HCT116 (cell line): ENCODE data around the gene CCNL2. TPM values are rescaled to one million over a fixed set of nuclear protein-coding genes. Genes with fewer than 3 reads are reported as not detected.

Experiments
- ATAC-seq: fragments of 200-7000 bp; cut with Tn5 transposase; 2 replicates; pipeline ENCODE4 v1.9.1; 2020; ENCODE audit warnings: mild to moderate bottlenecking, moderate library complexity
- BruUV-seq: library from RNA; stranded (reverse); fragments of 400-500 nt; replicated peaks from 2 replicates; lab custom pipeline; 2021; lab: Mats Ljungman, UMichigan
- CTCF ChIA-PET: fragments of 300-600 bp; sonication (Branson Sonifier 250); formaldehyde crosslinking; loops from one replicate; lab custom pipeline; 2021; ENCODE audit warnings: antibody characterized with exemption; lab: Charles Lee
- POLR2A ChIA-PET: fragments of 300-600, 350-600 bp; sonication (Branson Sonifier 250); formaldehyde crosslinking; loops from one replicate; lab custom pipeline; 2021; ENCODE audit warnings: antibody characterized with exemption; lab: Charles Lee
- RAD21 ChIA-PET, 2 experiments: fragments of 300-600 bp; sonication (Branson Sonifier 250); formaldehyde crosslinking; loops; one replicate each; lab custom pipeline; 2023; ENCODE audit warnings: low total read pairs in 2 of 2; ENCODE audit not compliant: uncharacterized antibody in 2 of 2, unreplicated experiment in 2 of 2, low non-redundant PET in 1 of 2; lab: Charles Lee
- DNase-seq: peaks from one replicate; pipeline ENCODE4 v3.0.0-alpha.2; 2010; ENCODE audit warnings: low read depth, low spot score
- H2AFZ ChIP-seq: fragments of 200-600 bp; shearing (Covaris generic), sonication (generic); 2 replicates; pipeline ENCODE4 v1.6.1; 2017; ENCODE audit warnings: low read depth, mixed run types, mixed read lengths, antibody characterized with exemption, low read length; ENCODE audit not compliant: poor library complexity, severe bottlenecking
- H3K27ac ChIP-seq: 2 replicates; pipeline ENCODE4 v1.5.1; 2012; ENCODE audit warnings: low read depth, low read length
- H3K27me3 ChIP-seq: fragments of 200-600 bp; sonication (generic); 2 replicates; pipeline ENCODE4 v1.6.1; 2016; ENCODE audit warnings: mixed run types, low read length, mixed read lengths; ENCODE audit not compliant: insufficient read depth
- H3K36me3 ChIP-seq, 2 experiments: fragments of 200-500 bp in 1 of 2; fragments of 200-600 bp in 1 of 2; sonication (Bioruptor generic) in 1 of 2; sonication (generic) in 1 of 2; 2 replicates each; pipeline versions ENCODE4 v1.5.1 to v1.6.1; 2014 to 2016; ENCODE audit warnings: low read length in 2 of 2, inconsistent platforms in 1 of 2, mixed read lengths in 1 of 2, mixed run types in 1 of 2; ENCODE audit not compliant: insufficient read depth in 2 of 2, control insufficient read depth in 1 of 2
- H3K4me1 ChIP-seq, 2 experiments: fragments of 200-600 bp in 1 of 2; sonication (generic) in 1 of 2; 2 replicates each; pipeline versions ENCODE4 v1.5.1 to v1.6.1; 2012 to 2017; ENCODE audit warnings: low read length in 2 of 2, inconsistent platforms in 1 of 2, mild to moderate bottlenecking in 1 of 2, mixed read lengths in 1 of 2, mixed run types in 1 of 2, moderate library complexity in 1 of 2; ENCODE audit not compliant: insufficient read depth in 2 of 2, control insufficient read depth in 1 of 2
- H3K4me2 ChIP-seq: fragments of 200-600 bp; sonication (generic); 2 replicates; pipeline ENCODE4 v1.6.1; 2017; ENCODE audit warnings: mixed run types, low read length, mixed read lengths
- H3K4me3 ChIP-seq, 2 experiments: fragments of 200-600 bp in 1 of 2; sonication (generic) in 1 of 2; replicated peaks in 1 of 2; 2 replicates each; pipeline ENCODE4 v1.5.1; 2011 to 2016; ENCODE audit warnings: low read length in 2 of 2, control low read depth in 1 of 2, low read depth in 1 of 2, mild to moderate bottlenecking in 1 of 2, mixed read lengths in 1 of 2, mixed run types in 1 of 2
- H3K79me2 ChIP-seq: fragments of 200-600 bp; sonication (generic); 2 replicates; pipeline ENCODE4 v1.6.1; 2017; ENCODE audit warnings: mild to moderate bottlenecking, mixed run types, low read length, moderate library complexity, mixed read lengths; ENCODE audit not compliant: insufficient read depth
- H3K9ac ChIP-seq: fragments of 200-600 bp; sonication (generic); 2 replicates; pipeline ENCODE4 v1.6.1; 2016; ENCODE audit warnings: low read length, mixed read lengths
- H3K9me2 ChIP-seq: fragments of 200-600 bp; sonication (generic), shearing (Covaris generic); 2 replicates; pipeline ENCODE4 v1.6.1; 2017; ENCODE audit warnings: mixed run types, mild to moderate bottlenecking, moderate library complexity; ENCODE audit not compliant: insufficient read depth
- H3K9me3 ChIP-seq, 2 experiments: fragments of 200-500 bp in 1 of 2; fragments of 200-600 bp in 1 of 2; sonication (Bioruptor generic) in 1 of 2; sonication (generic) in 1 of 2; 2 replicates each; pipeline ENCODE4 v1.6.1; 2014 to 2017; ENCODE audit warnings: low read length in 2 of 2, mixed read lengths in 2 of 2, inconsistent platforms in 1 of 2, low read depth in 1 of 2, mild to moderate bottlenecking in 1 of 2, mixed run types in 1 of 2, moderate library complexity in 1 of 2; ENCODE audit not compliant: control insufficient read depth in 1 of 2, insufficient read depth in 1 of 2
- H4K20me1 ChIP-seq: fragments of 200-600 bp; sonication (generic), shearing (Covaris generic); 2 replicates; pipeline ENCODE4 v1.6.1; 2017; ENCODE audit warnings: mixed run types, mild to moderate bottlenecking, moderate library complexity; ENCODE audit not compliant: insufficient read depth
- JUND ChIP-seq: IDR thresholded peaks from 2 replicates; pipeline ENCODE4 v1.6.1; 2012
- intact Hi-C: fragments of 100-400 bp; cut with micrococcal nuclease; formaldehyde crosslinking; loops from 2 replicates; pipeline ENCODE4 v1.10.0; 2022
- total RNA-seq: library from RNA; stranded (reverse); gene quantifications from one replicate; pipeline ENCODE4 v1.2.1, GENCODE V29; 2021; ENCODE audit not compliant: unreplicated experiment
- TF ChIP-seq, protein P1 (sequence below): IDR thresholded peaks from 2 replicates; pipeline ENCODE4 v1.6.1; 2012; ENCODE audit warnings: low read depth
- TF ChIP-seq, protein P2 (sequence below): IDR thresholded peaks from 2 replicates; pipeline ENCODE4 v1.6.1; 2012
- TF ChIP-seq, protein P3 (sequence below): IDR thresholded peaks from 2 replicates; pipeline ENCODE4 v1.6.1; 2012

The CCNL2 gene
- total RNA-seq, 1 experiment from 2014 or later, result 173 TPM

DNA sequence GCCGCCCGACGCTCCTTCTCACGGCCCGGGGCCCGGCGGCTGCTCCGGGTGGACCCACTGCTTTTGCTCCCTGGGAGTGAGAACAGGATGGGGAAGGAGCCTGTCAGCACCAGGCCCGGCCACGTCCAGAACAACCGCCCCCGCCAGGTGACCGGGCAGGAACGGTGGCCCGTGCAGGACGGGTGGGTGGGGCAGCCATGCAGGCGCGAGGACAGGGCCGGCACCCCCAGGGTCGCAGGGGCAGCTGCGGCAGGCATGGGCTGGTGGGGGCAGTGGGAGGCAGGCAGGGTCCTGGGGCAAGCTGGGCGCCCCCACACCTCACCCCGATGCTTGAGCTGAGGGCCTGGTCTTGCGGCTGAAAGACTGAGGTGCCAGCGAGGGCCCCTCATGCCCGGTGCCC is 62.7 kb downstream of the CCNL2 start:
- H3K27ac ChIP-seq, result no peak overlapping the region
- no peak for ATAC-seq

More for the DNA sequence above, 62.7 kb downstream of the CCNL2 start:
- intact Hi-C loops, result no loop called here
- no peak overlapping the region for H3K4me2 ChIP-seq
- POLR2A ChIA-PET, result no interaction called here
- DNase-seq, result no peak
- H2AFZ ChIP-seq, result no peak overlapping the region
- H3K4me1 ChIP-seq, result peaks cover 6 to 41% of the 10 kb centered on the region in 2 experiments; a peak in 3 of 4 replicates
- CTCF ChIA-PET, result no interaction called here
- peaks cover 17% of the 10 kb centered on the region; the same call in 1 of the 2 replicates for H3K79me2 ChIP-seq
- no peak overlapping the region for H3K4me3 ChIP-seq
- TF ChIP-seq, protein P1, sequence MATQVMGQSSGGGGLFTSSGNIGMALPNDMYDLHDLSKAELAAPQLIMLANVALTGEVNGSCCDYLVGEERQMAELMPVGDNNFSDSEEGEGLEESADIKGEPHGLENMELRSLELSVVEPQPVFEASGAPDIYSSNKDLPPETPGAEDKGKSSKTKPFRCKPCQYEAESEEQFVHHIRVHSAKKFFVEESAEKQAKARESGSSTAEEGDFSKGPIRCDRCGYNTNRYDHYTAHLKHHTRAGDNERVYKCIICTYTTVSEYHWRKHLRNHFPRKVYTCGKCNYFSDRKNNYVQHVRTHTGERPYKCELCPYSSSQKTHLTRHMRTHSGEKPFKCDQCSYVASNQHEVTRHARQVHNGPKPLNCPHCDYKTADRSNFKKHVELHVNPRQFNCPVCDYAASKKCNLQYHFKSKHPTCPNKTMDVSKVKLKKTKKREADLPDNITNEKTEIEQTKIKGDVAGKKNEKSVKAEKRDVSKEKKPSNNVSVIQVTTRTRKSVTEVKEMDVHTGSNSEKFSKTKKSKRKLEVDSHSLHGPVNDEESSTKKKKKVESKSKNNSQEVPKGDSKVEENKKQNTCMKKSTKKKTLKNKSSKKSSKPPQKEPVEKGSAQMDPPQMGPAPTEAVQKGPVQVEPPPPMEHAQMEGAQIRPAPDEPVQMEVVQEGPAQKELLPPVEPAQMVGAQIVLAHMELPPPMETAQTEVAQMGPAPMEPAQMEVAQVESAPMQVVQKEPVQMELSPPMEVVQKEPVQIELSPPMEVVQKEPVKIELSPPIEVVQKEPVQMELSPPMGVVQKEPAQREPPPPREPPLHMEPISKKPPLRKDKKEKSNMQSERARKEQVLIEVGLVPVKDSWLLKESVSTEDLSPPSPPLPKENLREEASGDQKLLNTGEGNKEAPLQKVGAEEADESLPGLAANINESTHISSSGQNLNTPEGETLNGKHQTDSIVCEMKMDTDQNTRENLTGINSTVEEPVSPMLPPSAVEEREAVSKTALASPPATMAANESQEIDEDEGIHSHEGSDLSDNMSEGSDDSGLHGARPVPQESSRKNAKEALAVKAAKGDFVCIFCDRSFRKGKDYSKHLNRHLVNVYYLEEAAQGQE, result no peak
- TF ChIP-seq, protein P2, sequence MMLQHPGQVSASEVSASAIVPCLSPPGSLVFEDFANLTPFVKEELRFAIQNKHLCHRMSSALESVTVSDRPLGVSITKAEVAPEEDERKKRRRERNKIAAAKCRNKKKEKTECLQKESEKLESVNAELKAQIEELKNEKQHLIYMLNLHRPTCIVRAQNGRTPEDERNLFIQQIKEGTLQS, result no peak
- TF ChIP-seq JUND, result no peak
- TF ChIP-seq, protein P3, sequence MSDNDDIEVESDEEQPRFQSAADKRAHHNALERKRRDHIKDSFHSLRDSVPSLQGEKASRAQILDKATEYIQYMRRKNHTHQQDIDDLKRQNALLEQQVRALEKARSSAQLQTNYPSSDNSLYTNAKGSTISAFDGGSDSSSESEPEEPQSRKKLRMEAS, result no peak
- no peaks in the 10 kb centered on the region for H3K9me2 ChIP-seq
- H4K20me1 ChIP-seq, result peaks cover 4% of the 10 kb centered on the region; the same call in 1 of the 2 replicates
- peaks cover 6 to 34% of the 10 kb centered on the region in 2 experiments; a peak in 3 of 4 replicates for H3K36me3 ChIP-seq
- no peaks in the 10 kb centered on the region for H3K27me3 ChIP-seq
- BruUV-seq, result no TSS peak
- H3K9me3 ChIP-seq, result no peaks in the 10 kb centered on the region
- RAD21 ChIA-PET, result no interaction called here
- no peak overlapping the region for H3K9ac ChIP-seq
